ENCODE measurements around the gene SPACA6.

The SPACA6 gene

GRCh38 chr19:51743405-51743804 lies 50.3 kb downstream of the SPACA6 start:
- H3K4me3 ChIP-seq (ENCODE audit: low read length): no peak overlapping the region
- DNase-seq (ENCODE audit: low read depth): no peak
- no peak for TF ChIP-seq CTCF (IDR thresholded peaks at IDR 0.05; ENCODE audit: insufficient read depth, low read depth, low read length, missing control alignments)

GRCh38 chr19:51746731-51747130 lies 53.6 kb downstream of the SPACA6 start:
- no peak for DNase-seq (ENCODE audit: low read depth)
- no peak for TF ChIP-seq CTCF (IDR thresholded peaks at IDR 0.05; ENCODE audit: insufficient read depth, low read depth, low read length, missing control alignments)
- H3K4me3 ChIP-seq (ENCODE audit: low read length): no peak overlapping the region

- no peak for TF ChIP-seq CTCF (IDR thresholded peaks at IDR 0.05; ENCODE audit: insufficient read depth, low read depth, low read length, missing control alignments)
- no peak for DNase-seq (ENCODE audit: low read depth)
- H3K4me3 ChIP-seq (ENCODE audit: low read length): no peak overlapping the region
These were observed 56.8 kb downstream of the SPACA6 start for GRCh38 chr19:51749979-51750378.

GRCh38 chr19:51750400-51751094 lies 57.4 kb downstream of the SPACA6 start:
- no peak overlapping the region for H3K4me3 ChIP-seq (ENCODE audit: low read length)
- no peak for TF ChIP-seq CTCF (IDR thresholded peaks at IDR 0.05; ENCODE audit: insufficient read depth, low read depth, low read length, missing control alignments)
- no peak for DNase-seq (ENCODE audit: low read depth)

- TF ChIP-seq CTCF (IDR thresholded peaks at IDR 0.05; ENCODE audit: insufficient read depth, low read depth, low read length, missing control alignments): no peak
- no peak for DNase-seq (ENCODE audit: low read depth)
- no peak within 1 kb of the TSS for H3K4me3 ChIP-seq (ENCODE audit: low read length)
These were observed 58.5 kb downstream of the SPACA6 start, which contains the start of gene FPR1 for GRCh38 chr19:51751655-51752054. TSS of gene FPR1 (minus strand) at chr19:51751878. CDS start at chr19:51746994, 4,884 bp downstream.

- no peak for TF ChIP-seq CTCF (IDR thresholded peaks at IDR 0.05; ENCODE audit: insufficient read depth, low read depth, low read length, missing control alignments)
- no peak for DNase-seq (ENCODE audit: low read depth)
- H3K4me3 ChIP-seq (ENCODE audit: low read length): no peak overlapping the region
These were observed 61.0 kb downstream of the SPACA6 start for GRCh38 chr19:51754109-51754508.

- H3K4me3 ChIP-seq (ENCODE audit: low read length): no peak overlapping the region
- TF ChIP-seq CTCF (IDR thresholded peaks at IDR 0.05; ENCODE audit: insufficient read depth, low read depth, low read length, missing control alignments): no peak
- no peak for DNase-seq (ENCODE audit: low read depth)
These were observed 61.6 kb downstream of the SPACA6 start for GRCh38 chr19:51754770-51755169.
